H1 (cell line): ENCODE measurements around the gene NEB.
"Not testable (repeated sequence)": the region's sequence is repeated elsewhere in the genome, so short reads cannot be mapped to it uniquely, and the experiment has no call there.

ENCODE experiments used
- CTCF ChIP-seq, 3 experiments: IDR thresholded peaks; 1 replicate in 2 of 3; 2 replicates in 1 of 3; pipeline versions ENCODE4 v1.5.1 to v1.6.1; 2011; ENCODE audit warnings: low read length in 3 of 3, mild to moderate bottlenecking in 3 of 3, inconsistent platforms in 2 of 3, low read depth in 1 of 3, moderate library complexity in 1 of 3; ENCODE audit not compliant: insufficient read depth in 1 of 3; ENCODE audit errors: control extremely low read depth in 1 of 3
- EZH2 ChIP-seq: fragments of 200-600 bp; sonication (generic); IDR thresholded peaks from 2 replicates; pipeline ENCODE4 v1.7.1; 2012; ENCODE audit warnings: low read depth, mild to moderate bottlenecking, moderate library complexity, low read length, inconsistent platforms; ENCODE audit not compliant: severe bottlenecking
- POLR2A ChIP-seq, 2 experiments: IDR thresholded peaks; 1 replicate in 1 of 2; 2 replicates in 1 of 2; pipeline ENCODE4 v1.6.1; 2011; ENCODE audit warnings: low read depth in 2 of 2, low read length in 2 of 2, mild to moderate bottlenecking in 2 of 2; ENCODE audit errors: control extremely low read depth in 1 of 2
- RFX5 ChIP-seq: IDR thresholded peaks from 2 replicates; pipeline ENCODE4 v1.6.1; 2011; ENCODE audit warnings: low read depth, low read length, improper control_type of control experiment, borderline replicate concordance
- USF2 ChIP-seq: IDR thresholded peaks from 2 replicates; pipeline ENCODE4 v1.6.1; 2011; ENCODE audit warnings: low read length, improper control_type of control experiment

GRCh38 chr2:151603530-151603929 lies 130.7 kb downstream of the NEB start:
- TF ChIP-seq POLR2A (IDR thresholded peaks at IDR 0.05; ENCODE audit: control extremely low read depth in 1 of 2, low read depth in 2 of 2, low read length in 2 of 2); RFX5; CTCF (IDR thresholded peaks at IDR 0.05; ENCODE audit: control extremely low read depth in 1 of 3, insufficient read depth in 1 of 3, low read depth in 1 of 3, low read length in 3 of 3); EZH2; USF2: not testable (repeated sequence)
